GM19023 (cell line): ENCODE results near the gene MINDY2.
"Not testable (repeated sequence)": the region's sequence is repeated elsewhere in the genome, so short reads cannot be mapped to it uniquely, and the experiment has no call there.

Source experiments
- ATAC-seq: cut with Tn5 transposase; IDR thresholded peaks from one replicate; pipeline ENCODE4 v1.9.1; 2021; ENCODE audit warnings: mild to moderate bottlenecking, moderate library complexity; ENCODE audit not compliant: unreplicated experiment

The MINDY2 gene

DNA sequence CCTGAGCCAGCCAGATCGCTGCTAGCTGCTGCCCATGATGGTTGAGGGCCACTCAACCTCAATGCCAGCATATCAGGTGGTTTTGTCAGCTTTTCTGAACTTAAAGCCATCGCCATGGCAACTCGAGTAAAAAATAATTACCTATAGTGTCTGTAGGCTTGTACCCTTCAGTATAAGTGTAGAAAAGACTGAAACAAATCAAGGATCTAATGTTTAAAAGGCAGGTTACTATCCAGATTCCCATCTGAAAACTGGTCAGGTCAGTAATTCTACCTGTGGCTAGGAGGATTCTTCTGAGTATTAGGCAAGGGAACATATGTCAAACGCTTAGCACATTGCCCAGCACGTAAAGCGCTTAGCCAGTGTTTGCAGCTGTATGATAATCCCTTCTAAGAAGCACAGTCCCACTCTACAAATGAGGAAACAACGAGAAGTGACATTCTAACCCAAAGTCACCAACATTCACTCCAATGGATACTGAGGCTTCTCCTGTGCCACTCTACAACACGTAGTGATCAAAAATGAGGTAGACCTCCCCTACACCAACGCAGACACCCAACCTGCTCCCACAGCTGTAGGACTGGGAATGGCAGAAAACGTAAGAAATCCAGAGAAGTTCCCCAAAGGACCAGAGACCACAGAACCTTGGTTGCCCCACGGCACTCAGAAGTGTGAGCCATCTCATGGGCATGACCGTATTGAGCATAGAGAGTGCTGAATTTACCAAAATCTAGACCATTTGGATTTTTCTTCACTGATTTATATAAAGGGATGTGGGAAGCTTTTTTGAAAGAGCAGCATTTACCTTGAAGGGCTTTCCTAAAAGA lies 107.1 kb downstream of the MINDY2 start:
- no peak for ATAC-seq

DNA sequence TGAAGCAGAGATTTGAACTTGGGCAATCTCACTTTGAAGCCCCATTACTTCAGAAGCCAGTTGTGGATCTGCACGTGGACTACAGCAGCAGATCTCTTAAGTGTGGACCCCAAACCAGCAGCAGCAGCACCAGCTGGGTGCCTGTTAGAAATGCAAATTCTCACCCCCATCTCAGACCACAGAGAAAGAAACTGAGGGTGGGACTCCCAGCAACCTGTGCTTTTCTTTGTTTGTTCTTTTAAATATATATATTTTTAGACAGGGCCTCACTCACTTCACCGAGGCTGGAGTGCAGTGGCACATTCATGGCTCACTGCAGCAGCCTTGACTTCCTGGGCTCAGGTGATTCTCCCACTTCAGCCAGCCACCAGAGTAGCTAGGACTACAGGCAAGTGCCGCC lies 109.2 kb downstream of the MINDY2 start:
- no peak for ATAC-seq

DNA sequence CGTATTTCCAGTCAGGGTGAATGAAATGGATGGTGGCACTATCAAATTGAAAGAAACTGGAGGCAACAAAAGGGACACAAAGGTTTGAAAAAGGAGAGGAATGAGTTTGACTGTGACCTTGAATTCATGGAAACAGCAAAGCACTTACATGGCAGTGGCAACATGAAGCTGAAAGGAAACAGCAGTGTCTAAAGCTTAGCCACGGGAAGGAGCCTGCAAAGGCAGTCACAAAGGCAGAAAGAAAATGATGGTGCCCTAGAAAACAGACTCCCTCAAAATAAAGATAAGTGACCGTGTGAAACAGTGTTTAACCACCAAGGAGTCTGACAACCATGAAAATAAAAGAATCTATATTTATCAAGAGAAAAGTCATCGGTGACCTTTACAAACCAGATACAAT lies 111.1 kb downstream of the MINDY2 start:
- no peak for ATAC-seq

DNA sequence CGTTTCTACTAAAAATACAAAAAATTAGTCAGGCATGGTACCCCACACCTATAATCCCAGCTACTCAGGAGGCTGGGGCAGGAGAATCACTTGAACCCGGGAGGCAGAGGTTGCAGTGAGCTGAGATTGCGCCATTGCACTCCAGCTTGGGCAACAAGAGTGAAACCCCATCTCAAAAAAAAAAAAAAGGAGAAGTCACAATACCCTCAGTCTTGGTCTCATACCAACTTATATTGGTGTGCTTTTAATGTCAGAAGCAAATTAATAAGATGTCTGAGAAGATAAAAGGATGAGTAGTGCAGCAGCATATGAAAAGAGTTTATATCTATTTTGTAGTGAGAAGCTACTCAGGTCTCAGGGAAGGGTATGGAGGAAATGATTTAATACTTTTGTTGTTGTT lies 112.8 kb downstream of the MINDY2 start:
- ATAC-seq, result not testable (repeated sequence)

DNA sequence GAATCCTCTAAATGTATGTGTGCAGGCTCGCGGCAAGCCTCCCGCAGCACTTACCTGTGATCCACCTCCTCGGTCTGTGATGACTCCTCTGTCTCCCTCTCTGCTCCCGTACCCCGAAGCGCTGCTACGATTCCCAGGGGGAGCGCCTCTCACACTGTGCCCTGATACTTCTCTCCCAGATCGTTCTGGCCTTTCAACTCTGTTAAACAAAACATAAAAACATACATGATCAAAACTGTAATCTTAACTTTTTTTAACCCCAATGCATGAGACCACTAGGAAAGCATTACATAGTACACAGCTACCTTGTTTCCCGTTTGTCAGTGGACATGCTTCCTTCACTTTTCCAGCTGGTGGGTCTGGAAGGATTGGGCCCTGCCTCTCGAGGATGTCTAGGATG lies 115.8 kb downstream of the MINDY2 start:
- ATAC-seq, result no peak

GRCh38 chr15:58889363-58889762 lies 118.3 kb downstream of the MINDY2 start:
- ATAC-seq, result no peak

DNA sequence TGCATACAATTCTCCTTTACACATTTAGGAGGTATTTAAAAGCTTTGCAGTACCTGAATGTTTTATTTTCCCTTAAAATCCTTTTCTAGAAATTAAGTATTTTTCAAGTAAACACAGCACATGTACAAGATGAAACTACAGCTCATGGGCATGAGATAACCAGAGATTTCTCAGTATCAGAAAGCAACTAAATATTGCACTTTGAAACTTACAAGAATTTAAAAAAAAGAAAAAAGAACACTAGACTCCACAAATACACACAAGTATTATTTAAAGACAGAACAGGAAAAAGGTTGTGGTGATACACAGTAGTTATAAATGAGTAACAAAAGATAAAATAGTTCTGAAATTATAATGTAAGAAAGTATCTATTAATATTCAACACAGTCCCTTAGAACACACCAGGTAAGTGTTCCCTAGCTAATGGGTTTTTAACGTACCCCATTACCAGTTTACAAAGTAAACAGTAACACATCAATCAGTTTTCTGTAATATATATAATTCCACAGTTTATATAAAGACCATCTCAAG lies 127.1 kb downstream of the MINDY2 start:
- no peak for ATAC-seq

GRCh38 chr15:58900631-58901030 lies 129.5 kb downstream of the MINDY2 start:
- no peak for ATAC-seq

DNA sequence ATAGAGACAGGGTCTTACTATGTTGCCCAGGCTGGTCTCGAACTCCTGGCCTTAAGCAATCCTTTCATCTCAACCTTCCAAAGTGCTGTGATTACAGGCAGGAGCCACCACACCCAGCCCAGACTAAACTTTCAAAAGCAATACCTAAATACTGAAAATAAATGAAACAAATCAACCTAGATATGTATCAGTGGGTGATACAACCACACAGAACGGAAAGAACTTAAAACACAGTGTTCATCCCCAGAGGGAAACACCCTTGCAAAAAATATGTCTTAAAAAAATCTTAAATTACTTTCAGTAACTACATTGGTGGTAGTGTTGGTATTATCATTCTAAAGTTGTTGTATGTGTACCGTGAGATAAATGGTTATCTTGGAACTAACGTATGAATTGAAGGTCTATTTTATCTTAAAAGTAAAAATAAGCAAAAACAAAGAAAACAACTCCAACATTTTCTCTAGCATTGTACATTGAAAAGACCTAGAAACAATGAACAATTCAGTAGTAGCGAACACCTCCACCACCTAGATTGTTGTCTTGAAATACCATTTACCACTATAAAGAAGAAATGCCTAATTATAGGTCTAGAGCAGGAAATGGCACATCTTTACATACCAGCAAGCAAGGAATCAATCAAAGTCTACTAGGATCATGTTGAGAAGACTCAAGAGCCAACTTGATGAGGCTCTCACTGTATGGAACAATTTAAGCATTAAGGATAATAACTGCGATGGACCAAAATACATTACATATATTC lies 137.6 kb downstream of the MINDY2 start:
- ATAC-seq, result no peak

DNA sequence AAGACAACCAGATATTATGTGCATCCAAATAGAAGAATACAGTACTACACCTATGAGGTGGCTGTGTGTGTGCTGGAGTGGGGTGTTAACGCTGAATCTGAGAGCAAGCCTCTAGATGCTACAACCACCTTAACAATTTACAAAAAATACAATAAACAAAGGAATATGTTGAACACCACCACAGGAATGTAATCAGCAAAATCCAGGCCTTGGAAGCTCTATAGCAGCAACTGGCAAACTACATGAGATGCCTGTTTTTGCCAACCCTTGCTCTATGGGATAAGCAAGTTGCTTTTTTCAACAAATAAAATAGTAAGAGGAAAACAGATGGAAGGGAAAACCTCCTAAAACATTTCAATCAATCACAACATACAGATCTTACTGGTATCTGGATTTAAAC lies 138.5 kb downstream of the MINDY2 start:
- no peak for ATAC-seq

GRCh38 chr15:58910456-58910855 lies 139.4 kb downstream of the MINDY2 start:
- no peak for ATAC-seq
